ENCODE measurements around the gene CEP350.

GRCh38 chr1:180083164-180083563 is 128.6 kb downstream of the CEP350 start:
- TF ChIP-seq ZBTB40 (IDR thresholded peaks at IDR 0.05; ENCODE audit: borderline replicate concordance) = no peak
- TF ChIP-seq ZNF384 (IDR thresholded peaks at IDR 0.05; ENCODE audit: borderline replicate concordance, low read depth, low read length) = no peak
- no peak for TF ChIP-seq USF2 (IDR thresholded peaks at IDR 0.05; ENCODE audit: borderline replicate concordance, low read depth, low read length)
- no peak for TF ChIP-seq IRF4 (IDR thresholded peaks at IDR 0.05; ENCODE audit: low read depth, low read length)
- no peak for TF ChIP-seq CTCF (IDR thresholded peaks at IDR 0.05 in 2 of 3, conservative IDR thresholded peaks at IDR 0.05 in 1 of 3; ENCODE audit: control insufficient read depth in 2 of 3, extremely low read depth in 1 of 3, insufficient read depth in 1 of 3, low read depth in 3 of 3, low read length in 3 of 3)
- TF ChIP-seq FOXM1 (IDR thresholded peaks at IDR 0.05; ENCODE audit: low read depth, low read length) = no peak
- no peak for TF ChIP-seq ZBTB33 (IDR thresholded peaks at IDR 0.05)

Measured in GM12878 (cell line).